GM18499 (cell line): ENCODE measurements around the gene MGAT4B.

ENCODE experiments used
- ATAC-seq: cut with Tn5 transposase; IDR thresholded peaks from one replicate; pipeline ENCODE4 v1.9.1; 2021; ENCODE audit warnings: moderate number of reproducible peaks; ENCODE audit not compliant: insufficient read depth, unreplicated experiment

Gene MGAT4B

DNA sequence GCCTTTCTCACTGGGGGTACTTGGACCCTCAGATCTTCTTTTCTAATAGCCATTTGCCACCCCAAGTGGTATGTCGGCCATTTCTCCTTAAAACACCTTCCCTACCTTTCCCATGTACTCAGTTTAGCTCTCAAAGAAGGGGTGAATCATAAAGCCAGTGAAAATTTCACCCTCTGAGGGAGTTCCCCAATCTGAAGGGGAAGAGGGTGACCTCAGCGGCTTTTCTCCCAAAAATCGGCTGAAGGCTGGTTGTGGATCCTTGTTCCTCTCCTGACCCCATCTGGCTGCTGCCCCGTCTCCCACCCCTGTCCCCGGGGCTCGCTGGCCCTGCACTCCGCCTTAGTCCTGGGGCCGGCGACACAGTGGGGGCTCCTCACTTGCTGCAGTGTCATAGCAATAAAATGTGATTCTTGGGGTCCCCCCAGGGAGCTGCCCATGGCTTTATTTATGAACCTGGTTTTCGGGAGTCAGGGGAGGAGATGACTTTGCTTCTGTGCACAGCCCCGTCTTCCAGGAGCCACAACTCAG, 30.2 kb downstream of the MGAT4B start:
- no peak for ATAC-seq

GRCh38 chr5:179774442-179774841, 32.2 kb downstream of the MGAT4B start:
- no peak for ATAC-seq

GRCh38 chr5:179773686-179774040, 33.0 kb downstream of the MGAT4B start:
- no peak for ATAC-seq

DNA sequence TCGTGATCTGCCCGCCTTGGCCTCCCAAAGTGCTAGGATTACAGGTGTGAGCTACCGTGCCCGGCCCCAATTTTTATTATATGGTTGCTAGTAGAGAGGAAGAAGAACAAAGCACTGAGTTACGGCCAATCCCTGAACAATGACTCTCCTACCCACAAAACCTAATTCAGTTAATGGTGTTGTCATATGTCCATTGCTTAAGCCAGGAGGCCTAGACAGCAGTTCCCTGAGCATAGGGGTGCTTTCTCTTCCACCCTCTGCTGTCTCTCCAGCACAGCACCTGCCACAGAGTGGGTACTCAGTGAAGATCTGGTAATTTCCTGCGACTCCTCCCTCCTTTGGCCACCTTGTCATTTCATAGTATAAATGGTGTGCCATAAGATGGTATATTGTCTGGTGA, 34.3 kb downstream of the MGAT4B start:
- ATAC-seq, result no peak

DNA sequence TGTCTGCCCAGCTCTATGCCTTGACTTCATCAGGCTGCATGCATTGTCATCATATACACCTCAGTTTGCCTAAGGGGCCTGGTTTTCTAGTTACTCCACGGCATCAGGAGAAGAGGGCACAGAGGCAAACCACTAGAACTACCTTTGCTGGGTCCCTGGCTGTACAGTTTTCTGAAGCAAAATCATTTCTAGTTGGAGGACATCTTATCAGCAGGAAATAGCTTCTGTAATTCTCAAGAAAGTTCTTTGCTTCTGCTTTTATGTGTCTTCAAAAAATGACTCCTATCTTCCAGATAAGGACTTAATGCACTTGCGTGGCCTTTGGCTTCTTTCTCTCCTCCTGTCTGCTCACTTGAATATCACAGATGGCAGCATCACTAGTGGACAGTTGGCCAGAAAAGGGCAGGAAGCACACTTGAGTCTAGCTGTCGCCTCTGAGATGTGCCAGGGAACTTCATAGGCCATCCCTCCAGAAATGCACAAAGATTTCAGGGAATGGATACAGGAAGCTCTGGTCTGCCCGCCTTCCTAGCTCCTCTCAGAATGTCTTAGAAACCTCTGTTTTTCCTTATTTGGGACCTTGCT, 35.3 kb downstream of the MGAT4B start:
- no peak for ATAC-seq

DNA sequence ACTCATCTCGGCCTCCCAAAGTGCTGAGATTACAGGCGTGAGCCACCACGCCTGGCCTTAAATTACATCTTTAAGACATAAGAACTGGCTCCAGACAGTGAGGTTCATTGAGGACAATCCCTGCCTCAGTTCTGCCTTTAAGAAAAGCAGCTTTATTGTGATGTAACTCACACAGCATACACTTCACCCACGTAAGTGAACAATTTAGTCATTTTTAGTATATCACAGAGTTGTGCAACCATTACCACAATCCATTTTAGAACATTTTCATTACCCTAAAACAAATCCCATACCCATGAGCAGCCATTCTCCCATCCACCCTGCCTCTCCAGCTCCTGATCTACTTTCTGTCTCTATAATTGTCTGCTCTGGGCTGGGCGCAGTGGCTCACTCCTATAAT, 36.9 kb downstream of the MGAT4B start:
- no peak for ATAC-seq

DNA sequence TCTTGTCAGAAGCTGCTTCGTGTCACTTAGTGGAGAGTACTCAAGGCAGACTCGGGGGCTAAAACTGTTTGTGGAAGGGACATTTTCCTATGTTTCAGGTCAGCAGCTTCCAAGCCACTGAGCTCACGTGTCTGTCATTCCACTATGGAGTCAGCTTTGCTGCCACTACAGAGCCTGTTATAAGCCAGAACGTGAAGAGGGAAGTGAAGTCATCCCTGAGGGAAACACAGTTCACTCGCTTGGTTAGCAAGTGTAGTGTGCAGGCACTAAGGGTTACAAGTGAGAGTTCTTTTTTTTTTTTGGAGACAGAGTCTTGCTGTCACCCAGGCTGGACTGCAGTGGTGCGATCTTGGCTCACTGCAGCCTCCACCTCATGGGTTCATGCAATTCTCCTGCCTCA, 37.4 kb downstream of the MGAT4B start:
- ATAC-seq, result no peak

DNA sequence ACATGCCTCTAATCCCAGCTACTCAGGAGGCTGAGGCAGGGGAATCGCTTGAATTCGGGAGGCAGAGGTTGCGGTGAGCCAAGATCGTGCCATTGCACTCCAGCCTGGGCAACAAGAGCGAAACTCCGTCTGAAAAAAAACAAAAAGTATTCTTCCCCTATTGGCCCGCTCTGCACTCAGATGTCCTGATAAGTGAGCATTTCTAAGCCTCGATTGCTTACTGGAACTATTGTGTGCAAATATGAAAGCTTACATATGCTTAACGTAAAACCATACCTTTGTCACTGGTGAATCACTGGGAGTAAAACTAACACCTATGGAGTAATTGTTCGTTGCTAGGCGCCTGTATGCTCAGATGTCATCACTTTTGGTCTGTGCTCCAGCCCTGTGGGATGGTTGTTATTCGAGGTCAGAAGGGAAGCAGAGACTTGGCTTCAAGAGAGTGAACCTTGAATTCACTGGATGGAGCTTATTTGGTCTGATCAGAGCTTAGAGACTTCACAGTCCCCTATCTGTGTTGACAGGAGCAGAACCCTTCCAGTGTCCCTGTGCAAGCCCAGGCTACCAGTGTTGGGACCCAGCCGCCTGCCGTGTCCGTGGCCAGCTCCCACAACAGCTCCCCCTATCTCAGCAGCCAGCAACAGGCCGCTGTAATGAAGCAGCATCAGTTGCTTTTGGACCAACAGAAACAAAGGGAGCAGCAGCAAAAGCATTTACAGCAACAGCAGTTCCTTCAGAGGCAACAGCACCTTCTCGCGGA, 38.2 kb downstream of the MGAT4B start:
- ATAC-seq, result no peak

- no peak for ATAC-seq
Observed at GRCh38 chr5:179767496-179768100, 39.1 kb downstream of the MGAT4B start.

- ATAC-seq, result no peak
Observed at GRCh38 chr5:179766726-179767455, 39.8 kb downstream of the MGAT4B start.

- no peak for ATAC-seq
Observed at GRCh38 chr5:179766021-179766725, 40.5 kb downstream of the MGAT4B start.

DNA sequence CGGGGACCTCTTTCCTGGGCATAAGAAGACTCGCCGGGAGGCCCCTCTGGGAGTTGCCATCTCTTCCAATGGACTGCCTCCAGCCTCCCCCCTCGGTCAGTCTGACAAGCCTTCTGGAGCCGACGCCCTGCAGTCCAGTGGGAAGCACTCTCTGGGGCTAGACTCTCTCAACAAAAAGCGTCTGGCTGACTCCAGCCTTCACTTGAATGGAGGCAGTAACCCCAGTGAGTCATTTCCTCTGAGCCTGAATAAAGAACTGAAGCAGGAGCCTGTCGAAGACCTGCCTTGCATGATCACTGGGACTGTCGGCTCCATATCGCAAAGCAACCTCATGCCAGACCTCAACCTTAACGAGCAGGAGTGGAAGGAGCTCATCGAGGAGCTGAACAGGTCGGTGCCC, 41.3 kb downstream of the MGAT4B start:
- ATAC-seq, result no peak

- no peak for ATAC-seq
Observed at GRCh38 chr5:179764056-179764455, 42.6 kb downstream of the MGAT4B start.

DNA sequence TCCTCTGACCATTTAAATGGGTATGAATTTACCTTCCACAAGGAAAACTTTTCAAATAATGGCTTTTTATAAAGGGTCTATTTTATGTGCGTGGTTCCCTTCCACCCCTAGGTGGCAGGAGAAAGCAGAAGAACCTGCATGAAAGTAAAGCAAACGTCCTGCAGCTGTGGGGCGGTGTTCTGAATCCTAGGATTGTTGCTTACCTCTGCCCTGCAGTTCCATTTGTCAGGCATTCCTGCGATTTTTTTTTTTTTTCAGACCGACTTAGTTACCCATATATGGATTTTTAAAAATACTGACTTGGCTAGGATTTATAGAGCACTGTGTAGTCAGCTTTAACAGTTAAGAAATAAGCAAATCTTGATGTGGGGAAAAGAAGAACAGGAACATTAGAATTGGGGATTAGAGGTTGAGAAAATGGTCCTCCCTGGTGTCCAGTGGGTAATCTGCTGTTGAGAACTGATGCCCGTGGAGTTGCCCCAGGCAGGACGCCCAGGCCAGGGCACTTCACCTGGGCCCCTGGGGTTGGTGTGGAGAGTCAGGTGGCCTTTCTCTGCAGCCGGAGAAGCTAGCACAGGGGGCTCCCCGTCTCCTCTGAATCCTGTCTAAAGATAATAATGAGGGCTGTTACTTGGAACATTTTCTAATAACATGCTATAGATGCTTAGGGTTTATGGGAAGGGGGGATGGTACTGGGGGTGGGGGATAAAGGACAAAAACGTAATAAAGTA, 43.3 kb downstream of the MGAT4B start:
- ATAC-seq, result no peak

- ATAC-seq, result no peak
Observed at GRCh38 chr5:179762781-179763176, 43.9 kb downstream of the MGAT4B start.

DNA sequence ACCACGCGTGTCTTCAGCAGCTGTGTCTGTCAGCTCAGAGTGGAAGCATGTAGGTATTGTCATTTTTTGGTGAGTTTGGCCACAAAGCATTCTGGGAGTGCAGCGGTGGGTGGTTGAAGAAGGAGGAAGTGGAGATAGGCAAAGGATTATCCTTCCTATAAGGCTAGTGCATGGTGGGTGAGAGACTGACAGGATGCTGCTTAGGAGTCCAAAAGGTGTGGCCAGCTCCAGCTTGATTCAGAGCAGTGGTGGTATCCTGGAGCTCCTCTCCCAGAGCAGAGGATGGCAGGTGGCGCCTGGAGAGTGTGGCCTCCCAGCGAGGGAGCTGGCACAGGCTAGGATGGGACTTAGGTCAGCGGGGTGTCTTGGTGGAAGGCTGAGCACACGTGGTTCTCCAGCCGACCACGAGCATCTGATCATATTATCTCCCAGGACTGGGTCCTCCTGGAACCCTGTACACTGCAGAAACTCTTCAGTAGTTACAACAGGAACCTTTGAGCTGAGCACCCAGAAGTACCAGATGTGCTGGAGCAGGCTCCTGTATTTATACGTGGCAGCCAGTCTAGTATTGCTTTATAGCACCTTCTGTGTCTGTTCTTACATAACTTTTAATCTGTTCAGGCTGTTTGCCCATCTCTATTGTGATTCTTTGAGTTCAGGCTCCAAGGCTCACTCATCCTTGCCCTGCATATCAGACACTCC, 44.4 kb downstream of the MGAT4B start:
- ATAC-seq, result no peak

GRCh38 chr5:179759581-179760551, 46.8 kb downstream of the MGAT4B start:
- ATAC-seq, result no peak

DNA sequence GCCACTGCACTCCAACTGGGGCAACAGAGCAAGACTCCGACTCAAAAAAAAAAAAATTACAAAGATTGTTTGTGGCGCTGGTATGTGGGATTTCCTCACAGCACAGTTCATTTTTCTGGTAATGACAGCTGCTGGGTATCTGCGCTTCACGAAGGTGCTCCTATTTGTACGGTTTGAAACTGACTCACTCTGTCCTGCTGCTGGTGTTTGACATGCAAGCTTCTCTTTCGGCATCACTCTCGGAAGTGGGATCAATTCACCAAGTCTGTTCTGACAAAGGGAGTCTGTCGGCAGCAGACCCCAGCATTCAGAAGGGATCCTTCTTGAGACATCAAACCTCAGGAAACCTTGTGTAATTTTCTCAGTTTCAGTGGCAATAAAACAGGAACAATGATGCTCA, 47.7 kb downstream of the MGAT4B start:
- no peak for ATAC-seq
